ENCODE results near the gene STAB2.

Gene STAB2

GRCh38 chr12:103774977-103775560 lies 188.0 kb downstream of the STAB2 start:
- Histone ChIP-seq H3K4me1 (ENCODE audit: insufficient read depth, insufficient read length) (peaks cover 6% of the 10 kb centered on the region), H3K36me3 (ENCODE audit: insufficient read depth, insufficient read length, low read length) (peaks cover 58% of the 10 kb centered on the region), H3K4me3 (ENCODE audit: insufficient read length, low read depth) (no peak overlapping the region), H3K9ac (ENCODE audit: insufficient read length, low read depth) (no peak overlapping the region), H3K9me3 (ENCODE audit: insufficient read depth, low read length) (no peaks in the 10 kb centered on the region), H3K27me3 (ENCODE audit: insufficient read depth, insufficient read length) (no peaks in the 10 kb centered on the region)
- DNase-seq (ENCODE audit: low read depth, low spot score): no peak
- TF ChIP-seq ZNF274 (IDR thresholded peaks at IDR 0.05; ENCODE audit: low read depth, low read length) (no peak), SUZ12 (IDR thresholded peaks at IDR 0.05; ENCODE audit: extremely low read depth, insufficient read depth, insufficient read length) (no peak), YY1 (IDR thresholded peaks at IDR 0.05; ENCODE audit: insufficient read depth, insufficient read length) (no peak)

GRCh38 chr12:103778781-103779180 lies 191.7 kb downstream of the STAB2 start:
- Histone ChIP-seq H3K4me3 (ENCODE audit: insufficient read length, low read depth) (no peak overlapping the region), H3K36me3 (ENCODE audit: insufficient read depth, insufficient read length, low read length) (peaks cover 71% of the 10 kb centered on the region), H3K4me1 (ENCODE audit: insufficient read depth, insufficient read length) (peaks cover 6% of the 10 kb centered on the region), H3K27me3 (ENCODE audit: insufficient read depth, insufficient read length) (no peaks in the 10 kb centered on the region), H3K9ac (ENCODE audit: insufficient read length, low read depth) (no peak overlapping the region), H3K9me3 (ENCODE audit: insufficient read depth, low read length) (no peaks in the 10 kb centered on the region)
- TF ChIP-seq YY1 (IDR thresholded peaks at IDR 0.05; ENCODE audit: insufficient read depth, insufficient read length) (no peak), ZNF274 (IDR thresholded peaks at IDR 0.05; ENCODE audit: low read depth, low read length) (no peak), SUZ12 (IDR thresholded peaks at IDR 0.05; ENCODE audit: extremely low read depth, insufficient read depth, insufficient read length) (no peak)
- DNase-seq (ENCODE audit: low read depth, low spot score): no peak

GRCh38 chr12:103779410-103780092 lies 192.5 kb downstream of the STAB2 start:
- Histone ChIP-seq H3K36me3 (ENCODE audit: insufficient read depth, insufficient read length, low read length) (peaks cover 78% of the 10 kb centered on the region), H3K4me1 (ENCODE audit: insufficient read depth, insufficient read length) (peaks cover 6% of the 10 kb centered on the region), H3K9me3 (ENCODE audit: insufficient read depth, low read length) (no peaks in the 10 kb centered on the region), H3K9ac (ENCODE audit: insufficient read length, low read depth) (peak overlapping the region; percentile 6), H3K27me3 (ENCODE audit: insufficient read depth, insufficient read length) (no peaks in the 10 kb centered on the region), H3K4me3 (ENCODE audit: insufficient read length, low read depth) (no peak overlapping the region)
- no peak for TF ChIP-seq SUZ12 (IDR thresholded peaks at IDR 0.05; ENCODE audit: extremely low read depth, insufficient read depth, insufficient read length)
- no peak for TF ChIP-seq ZNF274 (IDR thresholded peaks at IDR 0.05; ENCODE audit: low read depth, low read length)
- TF ChIP-seq YY1 (IDR thresholded peaks at IDR 0.05; ENCODE audit: insufficient read depth, insufficient read length): no peak
- DNase-seq (ENCODE audit: low read depth, low spot score): peak; percentile 40

- H3K36me3 ChIP-seq (ENCODE audit: insufficient read depth, insufficient read length, low read length): peaks cover 78% of the 10 kb centered on the region
- H3K4me3 ChIP-seq (ENCODE audit: insufficient read length, low read depth): no peak overlapping the region
- no peak for DNase-seq (ENCODE audit: low read depth, low spot score)
- H3K4me1 ChIP-seq (ENCODE audit: insufficient read depth, insufficient read length): peaks cover 6% of the 10 kb centered on the region
- H3K9me3 ChIP-seq (ENCODE audit: insufficient read depth, low read length): no peaks in the 10 kb centered on the region
- H3K9ac ChIP-seq (ENCODE audit: insufficient read length, low read depth): peak overlapping the region; percentile 6
- no peaks in the 10 kb centered on the region for H3K27me3 ChIP-seq (ENCODE audit: insufficient read depth, insufficient read length)
- TF ChIP-seq YY1 (IDR thresholded peaks at IDR 0.05; ENCODE audit: insufficient read depth, insufficient read length) (no peak), ZNF274 (IDR thresholded peaks at IDR 0.05; ENCODE audit: low read depth, low read length) (no peak), SUZ12 (IDR thresholded peaks at IDR 0.05; ENCODE audit: extremely low read depth, insufficient read depth, insufficient read length) (no peak)
Measured at GRCh38 chr12:103780093-103780440, 193.0 kb downstream of the STAB2 start.

- no peaks in the 10 kb centered on the region for H3K27me3 ChIP-seq (ENCODE audit: insufficient read depth, insufficient read length)
- peaks cover 6% of the 10 kb centered on the region for H3K4me1 ChIP-seq (ENCODE audit: insufficient read depth, insufficient read length)
- H3K36me3 ChIP-seq (ENCODE audit: insufficient read depth, insufficient read length, low read length): peaks cover 78% of the 10 kb centered on the region
- no peaks in the 10 kb centered on the region for H3K9me3 ChIP-seq (ENCODE audit: insufficient read depth, low read length)
- no peak for DNase-seq (ENCODE audit: low read depth, low spot score)
- no peak for TF ChIP-seq SUZ12 (IDR thresholded peaks at IDR 0.05; ENCODE audit: extremely low read depth, insufficient read depth, insufficient read length)
- no peak for TF ChIP-seq ZNF274 (IDR thresholded peaks at IDR 0.05; ENCODE audit: low read depth, low read length)
- no peak for TF ChIP-seq YY1 (IDR thresholded peaks at IDR 0.05; ENCODE audit: insufficient read depth, insufficient read length)
- H3K4me3 ChIP-seq (ENCODE audit: insufficient read length, low read depth): no peak overlapping the region
- H3K9ac ChIP-seq (ENCODE audit: insufficient read length, low read depth): no peak overlapping the region
Measured at GRCh38 chr12:103780992-103781391, 193.9 kb downstream of the STAB2 start.

GRCh38 chr12:103782399-103782798 lies 195.3 kb downstream of the STAB2 start:
- peaks cover 6% of the 10 kb centered on the region for H3K4me1 ChIP-seq (ENCODE audit: insufficient read depth, insufficient read length)
- TF ChIP-seq YY1 (IDR thresholded peaks at IDR 0.05; ENCODE audit: insufficient read depth, insufficient read length): no peak
- TF ChIP-seq ZNF274 (IDR thresholded peaks at IDR 0.05; ENCODE audit: low read depth, low read length): no peak
- no peak for TF ChIP-seq SUZ12 (IDR thresholded peaks at IDR 0.05; ENCODE audit: extremely low read depth, insufficient read depth, insufficient read length)
- H3K9ac ChIP-seq (ENCODE audit: insufficient read length, low read depth): no peak overlapping the region
- no peaks in the 10 kb centered on the region for H3K27me3 ChIP-seq (ENCODE audit: insufficient read depth, insufficient read length)
- no peaks in the 10 kb centered on the region for H3K9me3 ChIP-seq (ENCODE audit: insufficient read depth, low read length)
- H3K4me3 ChIP-seq (ENCODE audit: insufficient read length, low read depth): no peak overlapping the region
- no peak for DNase-seq (ENCODE audit: low read depth, low spot score)
- H3K36me3 ChIP-seq (ENCODE audit: insufficient read depth, insufficient read length, low read length): peaks cover 76% of the 10 kb centered on the region

- Histone ChIP-seq H3K36me3 (ENCODE audit: insufficient read depth, insufficient read length, low read length) (peaks cover 67% of the 10 kb centered on the region), H3K4me3 (ENCODE audit: insufficient read length, low read depth) (no peak overlapping the region), H3K27me3 (ENCODE audit: insufficient read depth, insufficient read length) (no peaks in the 10 kb centered on the region), H3K9ac (ENCODE audit: insufficient read length, low read depth) (no peak overlapping the region), H3K9me3 (ENCODE audit: insufficient read depth, low read length) (no peaks in the 10 kb centered on the region), H3K4me1 (ENCODE audit: insufficient read depth, insufficient read length) (peaks cover 6% of the 10 kb centered on the region)
- no peak for TF ChIP-seq YY1 (IDR thresholded peaks at IDR 0.05; ENCODE audit: insufficient read depth, insufficient read length)
- no peak for TF ChIP-seq ZNF274 (IDR thresholded peaks at IDR 0.05; ENCODE audit: low read depth, low read length)
- no peak for TF ChIP-seq SUZ12 (IDR thresholded peaks at IDR 0.05; ENCODE audit: extremely low read depth, insufficient read depth, insufficient read length)
- DNase-seq (ENCODE audit: low read depth, low spot score): no peak
Measured at GRCh38 chr12:103783744-103784664, 196.9 kb downstream of the STAB2 start.
